ENCODE measurements around the gene MEF2D.

The MEF2D gene

GRCh38 chr1:156444407-156445001 is 56.1 kb downstream of the MEF2D start:
- ATAC-seq (replicated peaks) (peak; percentile 45), DNase-seq (no peak)
- H3K27ac Mint-ChIP-seq, result no peak overlapping the region
- no peaks in the 10 kb centered on the region for H3K9me3 Mint-ChIP-seq
- H3K4me1 Mint-ChIP-seq (ENCODE audit: low read depth in 2 of 2), result peaks cover 0 to 3% of the 10 kb centered on the region in 2 donors
- H3K27me3 Mint-ChIP-seq, result peaks cover 48 to 67% of the 10 kb centered on the region in 2 donors
- peaks cover 9% of the 10 kb centered on the region for H3K36me3 Mint-ChIP-seq (ENCODE audit: insufficient read depth)
- H3K4me3 Mint-ChIP-seq, result no peak overlapping the region

- no peak for DNase-seq
- Mint-ChIP-seq H3K4me3 (no peak overlapping the region), H3K27me3 (peaks cover 60 to 79% of the 10 kb centered on the region in 2 donors), H3K27ac (no peak overlapping the region), H3K4me1 (ENCODE audit: low read depth in 2 of 2) (peaks cover 4 to 6% of the 10 kb centered on the region in 2 donors), H3K36me3 (ENCODE audit: insufficient read depth) (peaks cover 9% of the 10 kb centered on the region), H3K9me3 (no peaks in the 10 kb centered on the region)
- no peak for ATAC-seq (replicated peaks)
Observed at GRCh38 chr1:156443286-156443685, 57.3 kb downstream of the MEF2D start.

DNA sequence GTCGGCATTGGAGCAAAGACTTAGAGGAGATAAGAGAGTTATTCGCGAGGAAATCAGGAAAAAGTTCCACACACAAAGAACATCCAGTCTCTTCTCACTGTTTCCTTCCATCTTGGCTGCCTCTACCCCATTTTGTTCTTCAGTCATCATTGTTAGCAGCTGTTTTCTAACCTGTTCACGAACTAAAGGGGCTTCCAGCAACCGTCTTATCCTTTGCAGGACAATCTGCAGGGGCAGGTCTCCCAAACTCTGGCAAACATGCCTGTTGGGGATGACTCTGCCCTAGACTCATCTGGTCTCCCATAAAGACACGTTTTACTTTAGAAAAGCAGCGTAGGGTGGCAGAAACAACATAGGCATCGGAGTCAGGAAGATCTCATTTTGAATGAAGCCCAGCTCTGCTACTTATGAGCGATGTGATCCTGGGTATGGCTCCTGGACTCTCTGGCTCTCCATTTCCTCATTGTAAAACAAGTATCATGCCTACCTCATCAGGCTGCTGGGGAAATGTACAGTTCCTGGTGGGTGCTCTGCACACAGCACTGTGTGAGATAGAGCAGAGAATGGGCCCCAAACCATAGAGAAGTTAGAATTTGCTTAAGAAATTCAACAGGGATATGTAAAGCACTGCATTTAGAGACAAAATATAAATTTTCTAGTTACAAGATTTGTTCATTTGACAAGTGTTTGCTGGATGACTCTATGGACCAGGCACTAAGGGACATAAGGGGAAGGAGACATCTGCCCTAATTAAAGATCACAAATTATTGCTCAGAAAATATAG is 59.7 kb downstream of the MEF2D start:
- H3K9me3 Mint-ChIP-seq, result no peaks in the 10 kb centered on the region
- DNase-seq (no peak), ATAC-seq (replicated peaks) (no peak)
- H3K4me3 Mint-ChIP-seq, result no peak overlapping the region
- peaks cover 83 to 95% of the 10 kb centered on the region in 2 donors for H3K27me3 Mint-ChIP-seq
- peaks cover 12 to 16% of the 10 kb centered on the region in 2 donors for H3K4me1 Mint-ChIP-seq (ENCODE audit: low read depth in 2 of 2)
- H3K27ac Mint-ChIP-seq, result no peak overlapping the region
- H3K36me3 Mint-ChIP-seq (ENCODE audit: insufficient read depth), result peaks cover 9% of the 10 kb centered on the region

DNA sequence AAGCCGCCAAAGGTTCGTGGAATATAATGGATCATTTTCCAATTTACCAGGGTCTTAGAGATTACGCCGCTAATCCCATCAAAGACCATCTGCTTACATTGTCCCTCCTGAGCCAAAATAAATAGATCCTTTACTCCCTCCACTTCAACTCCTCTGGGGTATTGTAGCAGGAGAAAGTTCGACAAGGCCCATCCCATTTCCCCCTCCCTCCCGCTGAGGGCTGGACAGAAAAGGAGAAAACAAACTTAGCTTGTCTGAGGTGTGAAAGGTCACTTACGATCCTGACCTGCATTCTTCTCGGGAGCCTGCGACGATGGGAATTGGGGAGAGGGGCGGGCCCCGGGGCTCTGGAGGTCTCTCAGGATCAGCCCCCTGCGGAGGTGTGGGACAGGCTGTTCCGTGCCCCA is 60.8 kb downstream of the MEF2D start:
- no peak overlapping the region for H3K27ac Mint-ChIP-seq
- ATAC-seq (replicated peaks) (no peak), DNase-seq (no peak)
- no peak overlapping the region for H3K4me3 Mint-ChIP-seq
- H3K9me3 Mint-ChIP-seq, result no peaks in the 10 kb centered on the region
- peaks cover 20 to 21% of the 10 kb centered on the region in 2 donors for H3K4me1 Mint-ChIP-seq (ENCODE audit: low read depth in 2 of 2)
- peaks cover 91 to 97% of the 10 kb centered on the region in 2 donors for H3K27me3 Mint-ChIP-seq
- H3K36me3 Mint-ChIP-seq (ENCODE audit: insufficient read depth), result peaks cover under 1% of the 10 kb centered on the region

DNA sequence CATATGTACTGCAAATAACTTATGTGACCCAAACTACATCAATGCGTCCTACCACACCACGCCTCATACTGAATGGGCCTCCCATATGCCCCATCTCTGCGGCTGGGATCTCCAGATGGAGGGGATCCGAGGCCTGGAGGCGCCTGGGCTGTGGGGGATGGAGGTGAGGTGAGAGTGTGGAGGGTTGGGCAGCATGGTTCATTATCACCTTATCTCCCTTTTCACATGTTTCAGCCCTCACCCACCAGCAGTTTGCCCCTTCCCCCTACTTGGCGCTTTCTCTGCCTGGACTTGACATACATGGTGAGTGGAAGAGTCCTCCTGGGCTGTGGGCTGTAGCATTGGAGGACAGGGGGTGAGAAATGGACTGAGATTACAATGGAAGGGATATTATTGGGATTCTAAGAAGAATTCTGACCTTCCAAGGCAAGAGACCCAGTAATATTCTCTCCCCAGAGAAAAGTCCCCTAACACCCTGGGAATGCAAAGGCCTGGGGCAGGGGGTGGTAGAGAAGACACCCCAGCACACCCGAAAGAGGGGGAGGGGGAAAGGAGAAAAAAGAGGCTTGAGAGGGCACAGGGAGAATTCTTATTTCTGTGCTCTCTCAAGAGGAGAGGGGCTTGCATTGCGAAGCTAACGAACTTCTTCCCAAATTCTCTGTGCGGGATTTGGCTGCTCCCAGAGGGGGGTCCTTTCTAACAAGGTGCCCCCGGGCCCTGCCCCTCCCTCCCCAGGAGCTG is 61.4 kb downstream of the MEF2D start:
- Mint-ChIP-seq H3K4me3 (no peak overlapping the region), H3K27ac (no peak overlapping the region), H3K27me3 (peaks cover 91 to 97% of the 10 kb centered on the region in 2 donors), H3K36me3 (ENCODE audit: insufficient read depth) (no peaks in the 10 kb centered on the region), H3K9me3 (no peaks in the 10 kb centered on the region), H3K4me1 (ENCODE audit: low read depth in 2 of 2) (peaks cover 20 to 21% of the 10 kb centered on the region in 2 donors)
- no peak for ATAC-seq (replicated peaks)
- no peak for DNase-seq

- DNase-seq, result no peak
- Mint-ChIP-seq H3K4me1 (ENCODE audit: low read depth in 2 of 2) (peaks cover 20 to 21% of the 10 kb centered on the region in 2 donors), H3K27ac (no peak overlapping the region), H3K4me3 (no peak overlapping the region), H3K27me3 (peaks cover 94 to 97% of the 10 kb centered on the region in 2 donors), H3K9me3 (no peaks in the 10 kb centered on the region), H3K36me3 (ENCODE audit: insufficient read depth) (no peaks in the 10 kb centered on the region)
- ATAC-seq (replicated peaks), result no peak
Observed at GRCh38 chr1:156438278-156438987, 62.1 kb downstream of the MEF2D start.

- DNase-seq, result no peak
Observed at GRCh38 chr1:156437037-156437867, 63.3 kb downstream of the MEF2D start.

GRCh38 chr1:156436141-156437036 is 64.2 kb downstream of the MEF2D start:
- Mint-ChIP-seq H3K27ac (no peak overlapping the region), H3K4me1 (ENCODE audit: low read depth in 2 of 2) (peaks cover 20 to 27% of the 10 kb centered on the region in 2 donors), H3K36me3 (ENCODE audit: insufficient read depth) (no peaks in the 10 kb centered on the region), H3K27me3 (peaks cover 99 to 100% of the 10 kb centered on the region in 2 donors), H3K4me3 (peak overlapping the region; percentile 56 to 90), H3K9me3 (no peaks in the 10 kb centered on the region)
- ATAC-seq (replicated peaks), result peak; percentile 49
- DNase-seq, result no peak

More at GRCh38 chr1:156437037-156437867, 63.3 kb downstream of the MEF2D start:
- Mint-ChIP-seq H3K4me3 (peak overlapping the region; percentile 56 to 90), H3K9me3 (no peaks in the 10 kb centered on the region), H3K36me3 (ENCODE audit: insufficient read depth) (no peaks in the 10 kb centered on the region), H3K4me1 (ENCODE audit: low read depth in 2 of 2) (peaks cover 20 to 27% of the 10 kb centered on the region in 2 donors), H3K27me3 (peaks cover 98 to 100% of the 10 kb centered on the region in 2 donors), H3K27ac (no peak overlapping the region)
- no peak for ATAC-seq (replicated peaks)

DNA sequence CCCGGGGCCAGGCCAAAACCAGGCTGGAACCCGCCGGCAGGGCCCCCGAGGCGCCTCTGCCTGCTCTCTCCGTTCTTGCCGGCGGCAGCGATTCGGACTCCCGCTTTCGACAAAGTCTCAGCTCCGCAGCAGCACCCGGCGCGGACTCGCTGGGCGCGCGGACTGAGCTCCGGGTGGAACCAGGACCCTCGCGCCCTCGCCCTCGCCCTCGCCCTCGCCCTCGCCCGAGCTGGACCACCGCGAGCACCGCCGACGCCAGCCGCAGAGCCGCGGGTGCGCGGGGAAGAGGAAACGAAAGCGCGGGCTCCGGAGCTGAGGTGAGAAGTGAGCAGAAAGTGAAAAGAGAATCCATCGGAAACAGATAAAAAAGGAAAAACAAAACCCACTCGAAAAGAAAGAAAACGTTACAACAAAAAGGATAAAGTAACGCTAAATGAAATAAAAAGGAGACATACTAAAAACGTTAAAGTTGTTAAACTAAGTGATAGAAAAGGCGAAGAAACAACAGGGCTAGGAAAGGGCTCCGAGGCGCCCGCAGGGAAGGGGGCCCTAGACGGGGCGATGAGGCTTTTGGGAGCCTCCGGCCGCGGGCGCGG is 64.9 kb downstream of the MEF2D start:
- H3K27me3 Mint-ChIP-seq, result peaks cover 98 to 100% of the 10 kb centered on the region in 2 donors
- H3K4me1 Mint-ChIP-seq (ENCODE audit: low read depth in 2 of 2), result peaks cover 20 to 27% of the 10 kb centered on the region in 2 donors
- ATAC-seq (replicated peaks) (peak; percentile 44), DNase-seq (no peak)
- no peaks in the 10 kb centered on the region for H3K9me3 Mint-ChIP-seq
- H3K27ac Mint-ChIP-seq, result peak overlapping the region in 1 of 2 donors; percentile 39
- no peaks in the 10 kb centered on the region for H3K36me3 Mint-ChIP-seq (ENCODE audit: insufficient read depth)
- H3K4me3 Mint-ChIP-seq, result peak overlapping the region; percentile 56 to 90

- Mint-ChIP-seq H3K4me1 (ENCODE audit: low read depth in 2 of 2) (peaks cover 20 to 27% of the 10 kb centered on the region in 2 donors), H3K27ac (peak overlapping the region in 1 of 2 donors; percentile 39), H3K9me3 (no peaks in the 10 kb centered on the region), H3K27me3 (peaks cover 98 to 100% of the 10 kb centered on the region in 2 donors), H3K4me3 (peak overlapping the region; percentile 56 to 90), H3K36me3 (ENCODE audit: insufficient read depth) (peaks cover under 1% of the 10 kb centered on the region)
- no peak for DNase-seq
- peak; percentile 34 for ATAC-seq (replicated peaks)
Observed at GRCh38 chr1:156434989-156435544, 65.5 kb downstream of the MEF2D start.

DNA sequence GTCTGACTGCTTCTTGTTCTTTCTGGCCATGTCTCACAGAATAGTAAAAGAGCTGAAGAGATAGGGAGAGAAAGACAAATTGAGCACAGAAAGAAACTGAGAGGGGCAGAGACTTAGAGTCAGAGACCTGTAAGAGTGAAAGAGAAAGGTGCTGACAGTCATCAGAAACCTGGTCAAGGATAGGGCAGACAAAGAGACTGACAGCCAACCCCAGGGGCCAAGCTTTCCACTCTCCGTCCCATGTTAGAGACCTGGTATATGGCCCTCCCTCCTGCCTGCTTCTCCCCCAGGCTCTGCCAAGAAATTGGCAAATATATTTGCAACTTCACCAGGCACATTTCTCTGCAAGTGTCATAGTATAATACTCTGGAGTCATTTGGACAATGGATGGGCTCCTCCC is 67.0 kb downstream of the MEF2D start:
- no peak for ATAC-seq (replicated peaks)
- DNase-seq, result no peak
- Mint-ChIP-seq H3K9me3 (no peaks in the 10 kb centered on the region), H3K4me3 (no peak overlapping the region), H3K27me3 (peaks cover 98 to 100% of the 10 kb centered on the region in 2 donors), H3K36me3 (ENCODE audit: insufficient read depth) (peaks cover 7% of the 10 kb centered on the region), H3K27ac (no peak overlapping the region), H3K4me1 (ENCODE audit: low read depth in 2 of 2) (peaks cover 19 to 29% of the 10 kb centered on the region in 2 donors)

Measured in effector memory CD8-positive, alpha-beta T cell (primary cell).